ENCODE results near the gene APBA1. TPM values are rescaled to one million over a fixed set of nuclear protein-coding genes. Genes with fewer than 3 reads are reported as not detected.

Gene APBA1
- total RNA-seq, 1 experiment from 2014 or later = 0.05 TPM

- Histone ChIP-seq H3K4me1 (ENCODE audit: control insufficient read depth, insufficient read depth, low read length) (no peaks in the 10 kb centered on the region), H3K9me3 (ENCODE audit: control insufficient read depth, insufficient read depth, low read depth, low read length) (no peaks in the 10 kb centered on the region), H3K27ac (ENCODE audit: low read length) (no peak overlapping the region), H3K4me3 (ENCODE audit: low read depth in 2 of 2, low read length in 2 of 2) (no peak overlapping the region), H3K36me3 (ENCODE audit: control insufficient read depth, insufficient read depth, low read length) (no peaks in the 10 kb centered on the region), H3K27me3 (ENCODE audit: control insufficient read depth, insufficient read depth, low read length) (no peaks in the 10 kb centered on the region)
- intact Hi-C loops (cut with micrococcal nuclease; ENCODE audit: unreplicated experiment) (no loop called here), in situ Hi-C loops (cut with HindIII; ENCODE audit: low pct_unique_long_range_greater_than_20kb, low sequenced_read_pairs) (no loop called here)
- DNase-seq (ENCODE audit: low read depth, low spot score) = no peak
- TF ChIP-seq REST (IDR thresholded peaks at IDR 0.05; ENCODE audit: insufficient read depth in 1 of 2, low read depth in 2 of 2, low read length in 1 of 2) = no peak
- no peak for TF ChIP-seq POLR2AphosphoS5 (IDR thresholded peaks at IDR 0.05; ENCODE audit: low read depth, low read length)
- TF ChIP-seq TCF7L2 (IDR thresholded peaks at IDR 0.05; ENCODE audit: low read depth, low read length) = no peak
- no peak for TF ChIP-seq SIN3A (IDR thresholded peaks at IDR 0.05; ENCODE audit: borderline replicate concordance, insufficient read depth, low read depth, low read length)
- TF ChIP-seq CTCF (IDR thresholded peaks at IDR 0.05) = no peak
- CTCF ChIA-PET = no interaction called here
- POLR2A ChIA-PET = no interaction called here
- no peak for ATAC-seq
- BruUV-seq (replicated peaks) = no TSS peak
These were observed 115.5 kb downstream of the APBA1 start for GRCh38 chr9:69556707-69557106.

GRCh38 chr9:69555802-69556201 is 116.4 kb downstream of the APBA1 start:
- Histone ChIP-seq H3K9me3 (ENCODE audit: control insufficient read depth, insufficient read depth, low read depth, low read length) (no peaks in the 10 kb centered on the region), H3K36me3 (ENCODE audit: control insufficient read depth, insufficient read depth, low read length) (no peaks in the 10 kb centered on the region), H3K27me3 (ENCODE audit: control insufficient read depth, insufficient read depth, low read length) (no peaks in the 10 kb centered on the region), H3K4me1 (ENCODE audit: control insufficient read depth, insufficient read depth, low read length) (no peaks in the 10 kb centered on the region), H3K27ac (ENCODE audit: low read length) (no peak overlapping the region), H3K4me3 (ENCODE audit: low read depth in 2 of 2, low read length in 2 of 2) (no peak overlapping the region)
- CTCF ChIA-PET = no interaction called here
- ATAC-seq (no peak), DNase-seq (ENCODE audit: low read depth, low spot score) (no peak)
- in situ Hi-C loops (cut with HindIII; ENCODE audit: low pct_unique_long_range_greater_than_20kb, low sequenced_read_pairs) = no loop called here
- BruUV-seq (replicated peaks) = no TSS peak
- POLR2A ChIA-PET = no interaction called here
- TF ChIP-seq POLR2AphosphoS5 (IDR thresholded peaks at IDR 0.05; ENCODE audit: low read depth, low read length) (no peak), CTCF (IDR thresholded peaks at IDR 0.05) (no peak), SIN3A (IDR thresholded peaks at IDR 0.05; ENCODE audit: borderline replicate concordance, insufficient read depth, low read depth, low read length) (no peak), REST (IDR thresholded peaks at IDR 0.05; ENCODE audit: insufficient read depth in 1 of 2, low read depth in 2 of 2, low read length in 1 of 2) (no peak), TCF7L2 (IDR thresholded peaks at IDR 0.05; ENCODE audit: low read depth, low read length) (no peak)
- intact Hi-C loops (cut with micrococcal nuclease; ENCODE audit: unreplicated experiment) = no loop called here
